HPDE6-E6E7 (cell line): ENCODE results near the gene CELA3A.
"Not testable (repeated sequence)": the region's sequence is repeated elsewhere in the genome, so short reads cannot be mapped to it uniquely, and the experiment has no call there.

Source experiments
- DNase-seq: peaks from one replicate; pipeline ENCODE4 v3.0.0; 2011; ENCODE audit warnings: missing footprints; ENCODE audit errors: extremely low spot score

The CELA3A gene

GRCh38 chr1:21981253-21981652, 20.2 kb upstream of the CELA3A start:
- not testable (repeated sequence) for DNase-seq

- DNase-seq = not testable (repeated sequence)
These were observed 19.3 kb upstream of the CELA3A start for GRCh38 chr1:21982122-21982521.

- not testable (repeated sequence) for DNase-seq
These were observed 17.9 kb upstream of the CELA3A start for GRCh38 chr1:21983539-21983938.

GRCh38 chr1:21985893-21986292, 15.6 kb upstream of the CELA3A start:
- DNase-seq = not testable (repeated sequence)

GRCh38 chr1:21986386-21986785, 15.1 kb upstream of the CELA3A start:
- not testable (repeated sequence) for DNase-seq

- not testable (repeated sequence) for DNase-seq
These were observed 11.6 kb upstream of the CELA3A start for GRCh38 chr1:21989672-21990393.

GRCh38 chr1:21992186-21992585, 9.3 kb upstream of the CELA3A start:
- not testable (repeated sequence) for DNase-seq

- DNase-seq = not testable (repeated sequence)
These were observed 6.7 kb upstream of the CELA3A start for GRCh38 chr1:21994716-21995115.

- DNase-seq = not testable (repeated sequence)
These were observed 4.8 kb upstream of the CELA3A start for GRCh38 chr1:21996663-21996970.

- not testable (repeated sequence) for DNase-seq
These were observed 3.4 kb upstream of the CELA3A start for GRCh38 chr1:21997891-21998623.

- not testable (repeated sequence) for DNase-seq
These were observed 2.7 kb upstream of the CELA3A start for GRCh38 chr1:21998624-21999294.

- not testable (repeated sequence) for DNase-seq
These were observed 1.8 kb upstream of the CELA3A start for GRCh38 chr1:21999645-22000044.

- not testable (repeated sequence) for DNase-seq
These were observed 1.0 kb downstream of the CELA3A start for GRCh38 chr1:22002461-22002860.

GRCh38 chr1:22002875-22003274, 1.4 kb downstream of the CELA3A start:
- DNase-seq = not testable (repeated sequence)

GRCh38 chr1:22003959-22004358, 2.5 kb downstream of the CELA3A start:
- not testable (repeated sequence) for DNase-seq

- not testable (repeated sequence) for DNase-seq
These were observed 4.0 kb downstream of the CELA3A start for GRCh38 chr1:22005261-22006149.

- DNase-seq = not testable (repeated sequence)
These were observed 5.3 kb downstream of the CELA3A start for GRCh38 chr1:22006736-22007135.

- not testable (repeated sequence) for DNase-seq
These were observed 5.8 kb downstream of the CELA3A start for GRCh38 chr1:22007262-22007661.

GRCh38 chr1:22009566-22009965, 8.1 kb downstream of the CELA3A start:
- not testable (repeated sequence) for DNase-seq

- DNase-seq = not testable (repeated sequence)
These were observed 11.3 kb downstream of the CELA3A start for GRCh38 chr1:22012752-22013151.

GRCh38 chr1:22014575-22015206, 13.2 kb downstream of the CELA3A start:
- DNase-seq = not testable (repeated sequence)
